Mammary epithelial cell (primary cell): ENCODE results near the gene ACTL6A.

Experiments
- CTCF ChIP-seq, 2 donors: IDR thresholded peaks in 1 of 2; conservative IDR thresholded peaks in 1 of 2; 2 replicates each; pipeline ENCODE4 v1.5.1; 2011 to 2012; ENCODE audit warnings: inconsistent platforms in 2 of 2, low read length in 2 of 2, mild to moderate bottlenecking in 2 of 2, control low read depth in 1 of 2, low read depth in 1 of 2; ENCODE audit not compliant: insufficient read depth in 1 of 2; ENCODE audit errors: extremely low read depth in 1 of 2
- EZH2 ChIP-seq: IDR thresholded peaks from 2 replicates; pipeline ENCODE4 v1.6.1; 2012; ENCODE audit warnings: low read length, inconsistent platforms, borderline replicate concordance

- TF ChIP-seq CTCF (conservative IDR thresholded peaks at IDR 0.05 in 1 of 2, IDR thresholded peaks at IDR 0.05 in 1 of 2; ENCODE audit: extremely low read depth in 1 of 2, insufficient read depth in 1 of 2, low read depth in 1 of 2, low read length in 2 of 2) (no peak), EZH2 (no peak)
Measured at GRCh38 chr3:179630753-179631451, 68.2 kb downstream of the ACTL6A start.
